ENCODE results near the gene GPR52. TPM values are rescaled to one million over a fixed set of nuclear protein-coding genes. Genes with fewer than 3 reads are reported as not detected.

GPR52 gene, protein sequence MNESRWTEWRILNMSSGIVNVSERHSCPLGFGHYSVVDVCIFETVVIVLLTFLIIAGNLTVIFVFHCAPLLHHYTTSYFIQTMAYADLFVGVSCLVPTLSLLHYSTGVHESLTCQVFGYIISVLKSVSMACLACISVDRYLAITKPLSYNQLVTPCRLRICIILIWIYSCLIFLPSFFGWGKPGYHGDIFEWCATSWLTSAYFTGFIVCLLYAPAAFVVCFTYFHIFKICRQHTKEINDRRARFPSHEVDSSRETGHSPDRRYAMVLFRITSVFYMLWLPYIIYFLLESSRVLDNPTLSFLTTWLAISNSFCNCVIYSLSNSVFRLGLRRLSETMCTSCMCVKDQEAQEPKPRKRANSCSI
- total RNA-seq (ENCODE audit: low replicate concordance), result 0.43 and 0.94 TPM in 2 replicates
- long read RNA-seq, result 0 reads

- no peak for DNase-seq (ENCODE audit: extremely low spot score, unreplicated experiment)
- TF ChIP-seq CTCF (conservative IDR thresholded peaks at IDR 0.05), result no peak
- no peaks in the 10 kb centered on the region for H3K36me3 Mint-ChIP-seq
- H3K27me3 Mint-ChIP-seq, result no peaks in the 10 kb centered on the region
- H3K4me3 Mint-ChIP-seq, result no peak within 1 kb of the TSS
- H3K9me3 Mint-ChIP-seq, result peaks cover 4% of the 10 kb centered on the region
- H3K27ac Mint-ChIP-seq, result no peak within 1 kb of the TSS
- no peaks in the 10 kb centered on the region for H3K4me1 Mint-ChIP-seq (ENCODE audit: unreplicated experiment)
Measured at GRCh38 chr1:174447866-174448530, at the start of gene GPR52. GPR52 (plus strand) TSS chr1:174447964; CDS start chr1:174448112, 148 bp downstream.

- peaks cover 5% of the 10 kb centered on the region for H3K36me3 Mint-ChIP-seq
- H3K9me3 Mint-ChIP-seq, result no peaks in the 10 kb centered on the region
- no peak for TF ChIP-seq CTCF (conservative IDR thresholded peaks at IDR 0.05)
- H3K4me3 Mint-ChIP-seq, result no peak overlapping the region
- no peak overlapping the region for H3K27ac Mint-ChIP-seq
- H3K4me1 Mint-ChIP-seq (ENCODE audit: unreplicated experiment), result no peaks in the 10 kb centered on the region
- H3K27me3 Mint-ChIP-seq, result no peaks in the 10 kb centered on the region
- no peak for DNase-seq (ENCODE audit: extremely low spot score, unreplicated experiment)
Measured at GRCh38 chr1:174398246-174398645, 49.5 kb upstream of the GPR52 start.

DNA sequence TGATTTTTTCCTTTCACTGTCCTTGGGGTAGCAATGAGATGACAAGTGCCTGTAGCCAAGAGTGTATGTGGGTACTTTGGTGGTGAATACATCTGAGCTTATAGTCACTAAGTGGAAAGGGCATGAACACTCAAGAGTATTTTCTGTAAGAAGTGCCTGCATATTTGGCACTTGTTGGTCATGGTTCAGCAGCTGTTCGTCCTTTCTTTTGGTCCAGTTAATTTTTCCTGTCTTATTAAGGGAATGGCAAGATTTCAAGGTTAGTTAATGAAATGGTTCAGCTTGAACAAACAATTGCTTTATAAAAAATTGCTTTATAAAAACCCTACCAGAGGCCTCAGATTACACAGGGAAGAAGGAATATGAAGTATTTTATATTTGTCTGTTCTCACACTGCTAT lies 48.6 kb upstream of the GPR52 start:
- Mint-ChIP-seq H3K27ac (no peak overlapping the region), H3K36me3 (no peaks in the 10 kb centered on the region), H3K9me3 (no peaks in the 10 kb centered on the region), H3K4me3 (no peak overlapping the region), H3K27me3 (no peaks in the 10 kb centered on the region), H3K4me1 (ENCODE audit: unreplicated experiment) (no peaks in the 10 kb centered on the region)
- TF ChIP-seq CTCF (conservative IDR thresholded peaks at IDR 0.05), result no peak
- no peak for DNase-seq (ENCODE audit: extremely low spot score, unreplicated experiment)

DNA sequence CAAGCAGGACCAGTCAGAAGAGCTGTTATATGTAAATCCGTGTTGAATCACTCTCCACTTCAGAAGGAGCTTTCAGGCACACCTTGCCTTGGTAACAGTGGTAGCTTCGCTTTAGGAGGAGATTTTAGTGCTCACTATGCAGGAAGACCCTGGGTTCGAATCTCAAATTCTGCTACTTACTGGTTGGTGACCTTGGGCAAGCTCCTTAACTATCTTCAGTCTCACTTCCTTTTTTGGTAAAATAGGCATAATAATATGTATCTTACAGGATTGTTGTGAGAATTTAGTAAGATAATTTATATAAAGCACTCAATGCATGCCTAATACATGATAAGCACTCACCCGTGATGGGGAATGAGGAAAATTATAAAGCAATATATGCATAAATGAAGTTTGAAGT lies 46.7 kb upstream of the GPR52 start:
- no peak for TF ChIP-seq CTCF (conservative IDR thresholded peaks at IDR 0.05)
- Mint-ChIP-seq H3K4me3 (no peak overlapping the region), H3K27me3 (no peaks in the 10 kb centered on the region), H3K9me3 (no peaks in the 10 kb centered on the region), H3K4me1 (ENCODE audit: unreplicated experiment) (no peaks in the 10 kb centered on the region), H3K27ac (no peak overlapping the region), H3K36me3 (no peaks in the 10 kb centered on the region)
- no peak for DNase-seq (ENCODE audit: extremely low spot score, unreplicated experiment)

GRCh38 chr1:174405219-174405618 lies 42.5 kb upstream of the GPR52 start:
- Mint-ChIP-seq H3K4me1 (ENCODE audit: unreplicated experiment) (no peaks in the 10 kb centered on the region), H3K4me3 (no peak overlapping the region), H3K9me3 (no peaks in the 10 kb centered on the region), H3K27me3 (no peaks in the 10 kb centered on the region), H3K27ac (no peak overlapping the region), H3K36me3 (no peaks in the 10 kb centered on the region)
- DNase-seq (ENCODE audit: extremely low spot score, unreplicated experiment), result no peak
- no peak for TF ChIP-seq CTCF (conservative IDR thresholded peaks at IDR 0.05)
